MCF 10A (cell line): ENCODE data around the gene SYT2. TPM values are rescaled to one million over a fixed set of nuclear protein-coding genes. Genes with fewer than 3 reads are reported as not detected.

Experiments
- BruUV-seq: library from RNA; stranded (reverse); fragments of 400-500 nt; replicated peaks from 2 replicates; lab custom pipeline; 2021; lab: Mats Ljungman, UMichigan
- CTCF ChIA-PET: fragments of 300-600 bp; sonication (Branson Sonifier 250); formaldehyde crosslinking; extraction: SDS; loops from one replicate; lab custom pipeline; 2021; ENCODE audit warnings: antibody characterized with exemption, inconsistent platforms; lab: Yijun Ruan, JAX
- POLR2A ChIA-PET: fragments of 300-600, 350-650 bp; sonication (Branson Sonifier 250); formaldehyde crosslinking; extraction: SDS; loops from one replicate; lab custom pipeline; 2020; ENCODE audit warnings: antibody characterized with exemption, inconsistent platforms; lab: Yijun Ruan, JAX
- DNase-seq: peaks from one replicate; pipeline ENCODE4 v3.0.0-alpha.2; 2018; ENCODE audit not compliant: unreplicated experiment
- H3K27ac Mint-ChIP-seq: one replicate; pipeline ENCODE4 v1.8.0; 2022; ENCODE audit warnings: mild to moderate bottlenecking, low read depth, mixed read lengths; ENCODE audit not compliant: unreplicated experiment
- H3K27me3 Mint-ChIP-seq: one replicate; pipeline ENCODE4 v1.8.0; 2022; ENCODE audit warnings: mixed read lengths; ENCODE audit not compliant: insufficient read depth, unreplicated experiment
- H3K36me3 Mint-ChIP-seq: one replicate; pipeline ENCODE4 v1.8.0; 2022; ENCODE audit warnings: mild to moderate bottlenecking, moderate library complexity, mixed read lengths; ENCODE audit not compliant: insufficient read depth, unreplicated experiment
- H3K4me1 Mint-ChIP-seq: one replicate; pipeline ENCODE4 v1.8.0; 2022; ENCODE audit warnings: mixed read lengths; ENCODE audit not compliant: insufficient read depth, unreplicated experiment
- H3K4me3 Mint-ChIP-seq: one replicate; pipeline ENCODE4 v1.8.0; 2022; ENCODE audit warnings: mild to moderate bottlenecking, moderate library complexity, mixed read lengths; ENCODE audit not compliant: unreplicated experiment
- H3K9me3 Mint-ChIP-seq: one replicate; pipeline ENCODE4 v1.8.0; 2022; ENCODE audit warnings: mixed read lengths; ENCODE audit not compliant: unreplicated experiment
- intact Hi-C: fragments of 100-400 bp; cut with micrococcal nuclease; formaldehyde crosslinking; loops from 2 replicates; pipeline ENCODE4 v1.14.1; 2022
- total RNA-seq: library from RNA; stranded (reverse); gene quantifications from 2 replicates; pipeline ENCODE4 v1.2.3, GENCODE V29; 2022
- TF ChIP-seq, protein P1 (sequence below): fragments of 200-600 bp; IDR thresholded peaks from one replicate; pipeline ENCODE4 v1.8.0; 2022; ENCODE audit warnings: antibody characterized with exemption, mild to moderate bottlenecking; ENCODE audit not compliant: unreplicated experiment

SYT2 gene
- total RNA-seq, 1 experiment from 2014 or later, result not detected

DNA sequence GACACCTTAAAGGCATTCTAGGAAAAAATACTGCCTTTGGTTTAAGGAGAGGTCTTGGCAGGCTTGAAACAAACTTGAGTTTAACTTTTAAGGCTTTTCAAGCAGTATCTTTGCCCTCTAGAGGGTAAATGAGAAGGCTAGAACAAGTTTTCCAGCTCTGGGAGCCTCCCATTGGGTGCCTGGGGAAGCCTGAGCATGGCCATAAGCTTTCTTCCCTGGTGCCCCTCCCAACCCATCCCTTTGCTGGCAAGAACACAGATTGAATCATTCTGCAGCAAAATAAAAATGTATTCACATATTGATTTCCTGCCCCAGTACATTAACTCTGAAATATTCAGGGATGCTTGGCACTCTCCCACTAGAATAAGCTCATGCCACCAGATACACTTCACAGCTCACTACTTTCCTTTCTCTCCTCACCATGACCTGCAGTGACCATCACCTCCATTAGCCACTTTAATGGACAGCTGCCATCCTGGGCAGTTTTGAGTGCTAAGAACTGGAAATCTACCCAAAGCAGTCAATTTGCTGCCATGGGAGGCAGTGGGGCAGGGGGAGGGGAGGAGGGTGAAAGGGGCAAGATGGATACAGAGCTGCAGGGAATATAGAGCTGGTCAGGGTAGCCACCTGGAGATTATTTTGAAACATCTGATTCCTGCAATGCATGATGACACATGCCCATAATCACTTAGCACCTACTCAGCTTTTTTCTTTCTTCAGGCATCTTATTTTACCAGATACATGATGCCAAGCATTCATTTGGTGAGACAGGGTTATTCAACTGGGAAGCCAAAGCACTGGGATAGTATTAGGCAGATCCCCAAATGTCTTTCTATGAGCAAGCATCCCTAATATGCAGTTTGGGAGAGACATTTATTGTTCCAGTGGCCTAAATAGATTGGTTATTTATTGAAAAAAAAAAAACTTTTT is 140.6 kb downstream of the SYT2 start:
- no peaks in the 10 kb centered on the region for H3K27me3 Mint-ChIP-seq
- peaks cover 6% of the 10 kb centered on the region for H3K4me1 Mint-ChIP-seq
- no peaks in the 10 kb centered on the region for H3K9me3 Mint-ChIP-seq
- intact Hi-C loops, result no loop called here
- BruUV-seq, result no TSS peak
- no peak overlapping the region for H3K27ac Mint-ChIP-seq
- ChIA-PET POLR2A (interaction anchor here (0.8 to 2.0 kb wide), 4 partner anchors 9 to 24 kb away, joined by 3 to 6 read pairs (median 4); no protein-coding TSS in a partner anchor), CTCF (interaction anchor here (0.5 to 3.0 kb wide), 9 partner anchors 8 to 1501 kb away, joined by 3 to 18 read pairs (median 3); no protein-coding TSS in a partner anchor)
- DNase-seq, result no peak
- TF ChIP-seq, protein P1, sequence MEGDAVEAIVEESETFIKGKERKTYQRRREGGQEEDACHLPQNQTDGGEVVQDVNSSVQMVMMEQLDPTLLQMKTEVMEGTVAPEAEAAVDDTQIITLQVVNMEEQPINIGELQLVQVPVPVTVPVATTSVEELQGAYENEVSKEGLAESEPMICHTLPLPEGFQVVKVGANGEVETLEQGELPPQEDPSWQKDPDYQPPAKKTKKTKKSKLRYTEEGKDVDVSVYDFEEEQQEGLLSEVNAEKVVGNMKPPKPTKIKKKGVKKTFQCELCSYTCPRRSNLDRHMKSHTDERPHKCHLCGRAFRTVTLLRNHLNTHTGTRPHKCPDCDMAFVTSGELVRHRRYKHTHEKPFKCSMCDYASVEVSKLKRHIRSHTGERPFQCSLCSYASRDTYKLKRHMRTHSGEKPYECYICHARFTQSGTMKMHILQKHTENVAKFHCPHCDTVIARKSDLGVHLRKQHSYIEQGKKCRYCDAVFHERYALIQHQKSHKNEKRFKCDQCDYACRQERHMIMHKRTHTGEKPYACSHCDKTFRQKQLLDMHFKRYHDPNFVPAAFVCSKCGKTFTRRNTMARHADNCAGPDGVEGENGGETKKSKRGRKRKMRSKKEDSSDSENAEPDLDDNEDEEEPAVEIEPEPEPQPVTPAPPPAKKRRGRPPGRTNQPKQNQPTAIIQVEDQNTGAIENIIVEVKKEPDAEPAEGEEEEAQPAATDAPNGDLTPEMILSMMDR, result no peak
- H3K36me3 Mint-ChIP-seq, result peaks cover 23% of the 10 kb centered on the region
- no peak overlapping the region for H3K4me3 Mint-ChIP-seq

DNA sequence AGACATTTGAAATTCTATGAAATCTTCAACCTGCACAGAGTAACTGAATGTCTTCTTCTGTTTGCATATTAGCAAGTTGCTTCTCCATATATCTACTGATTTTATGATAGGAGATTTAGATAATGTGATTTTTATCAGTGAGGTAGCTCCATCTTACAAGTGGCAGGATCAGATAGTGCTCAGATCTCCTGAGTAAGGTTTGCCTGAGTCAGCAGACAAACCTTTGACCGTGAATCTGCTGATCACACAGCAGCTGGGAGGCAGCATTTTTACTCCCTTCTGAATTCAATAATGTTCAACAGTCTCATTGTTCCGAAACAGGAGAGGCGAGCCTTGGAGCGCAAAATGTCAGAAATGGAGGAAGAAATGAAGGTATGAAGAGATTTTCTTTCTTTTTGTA is 141.4 kb downstream of the SYT2 start:
- TF ChIP-seq, protein P1, result no peak
- H3K36me3 Mint-ChIP-seq, result peaks cover 23% of the 10 kb centered on the region
- POLR2A ChIA-PET, result interaction anchor here (0.6 to 2.0 kb wide), 5 partner anchors 9 to 39 kb away, joined by 3 to 6 read pairs (median 5); no protein-coding TSS in a partner anchor
- H3K27ac Mint-ChIP-seq, result no peak overlapping the region
- CTCF ChIA-PET, result interaction anchor here (0.6 to 3.0 kb wide), 7 partner anchors 9 to 104 kb away, joined by 3 to 18 read pairs (median 3); no protein-coding TSS in a partner anchor
- no peaks in the 10 kb centered on the region for H3K27me3 Mint-ChIP-seq
- intact Hi-C loops, result no loop called here
- H3K4me1 Mint-ChIP-seq, result peaks cover 6% of the 10 kb centered on the region
- BruUV-seq, result no TSS peak
- no peaks in the 10 kb centered on the region for H3K9me3 Mint-ChIP-seq
- DNase-seq, result no peak
- H3K4me3 Mint-ChIP-seq, result no peak overlapping the region

DNA sequence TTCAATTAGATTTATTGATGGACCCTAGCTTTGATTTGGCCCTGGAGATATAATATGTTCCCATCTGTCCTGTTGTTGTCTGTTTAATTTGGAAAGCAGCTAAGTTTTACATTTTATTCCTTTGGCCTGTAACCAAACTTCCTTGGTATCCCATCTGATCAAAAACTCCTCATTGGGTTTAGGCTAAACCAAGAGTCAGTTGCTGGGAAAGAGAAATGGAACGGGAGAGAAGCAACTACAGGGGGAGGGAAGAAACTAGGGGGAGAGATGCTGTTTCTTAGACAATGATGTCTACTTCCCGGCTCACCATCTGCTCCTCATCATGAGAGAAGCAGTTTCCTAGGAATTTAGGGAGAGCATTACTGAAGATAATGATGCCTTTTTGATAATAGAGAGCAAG is 141.8 kb downstream of the SYT2 start:
- no peak for DNase-seq
- POLR2A ChIA-PET, result interaction anchor here (0.6 to 1.5 kb wide), 5 partner anchors 9 to 220 kb away, joined by 3 to 5 read pairs (median 4); partner anchors contain the start of gene PPP1R12B
- Mint-ChIP-seq H3K9me3 (no peaks in the 10 kb centered on the region), H3K4me3 (no peak overlapping the region), H3K27ac (no peak overlapping the region), H3K36me3 (peaks cover 26% of the 10 kb centered on the region), H3K4me1 (peaks cover 6% of the 10 kb centered on the region), H3K27me3 (no peaks in the 10 kb centered on the region)
- no TSS peak for BruUV-seq
- intact Hi-C loops, result no loop called here
- CTCF ChIA-PET, result interaction anchor here (0.6 to 3.0 kb wide), 5 partner anchors 9 to 48 kb away, joined by 3 to 18 read pairs (median 3); no protein-coding TSS in a partner anchor
- TF ChIP-seq, protein P1, result no peak

DNA sequence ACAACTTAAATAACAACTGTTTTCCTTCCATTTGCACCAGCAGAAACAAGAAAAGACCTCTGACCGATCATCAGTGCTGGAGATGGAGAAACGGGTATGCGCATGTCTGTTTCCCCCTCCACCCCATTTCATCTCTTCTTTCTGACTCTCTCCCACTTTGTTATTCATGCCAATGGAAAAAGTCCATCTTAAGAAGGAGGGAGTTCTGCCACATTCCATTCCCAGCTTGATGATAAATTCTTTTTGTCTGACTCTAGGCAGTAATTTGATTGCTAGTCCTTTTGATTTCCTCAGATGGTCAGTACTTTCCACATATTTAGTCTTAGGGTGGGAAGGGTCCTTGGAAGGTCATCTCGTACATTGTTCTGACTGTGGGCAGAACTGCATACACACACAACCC is 142.5 kb downstream of the SYT2 start:
- Mint-ChIP-seq H3K4me3 (no peak overlapping the region), H3K9me3 (no peaks in the 10 kb centered on the region), H3K4me1 (peaks cover 6% of the 10 kb centered on the region), H3K27me3 (no peaks in the 10 kb centered on the region), H3K36me3 (peaks cover 27% of the 10 kb centered on the region), H3K27ac (no peak overlapping the region)
- intact Hi-C loops, result no loop called here
- CTCF ChIA-PET, result interaction anchor here (0.6 to 3.0 kb wide), 3 partner anchors 31 to 151 kb away, joined by 3 to 18 read pairs (median 3); no protein-coding TSS in a partner anchor
- no TSS peak for BruUV-seq
- DNase-seq, result no peak
- POLR2A ChIA-PET, result interaction anchor here (0.7 to 1.5 kb wide), 4 partner anchors 10 to 219 kb away, joined by 3 to 5 read pairs (median 4); partner anchors contain the start of gene PPP1R12B
- TF ChIP-seq, protein P1, result no peak
